ENCODE measurements around the gene OR13D1. TPM values are rescaled to one million over a fixed set of nuclear protein-coding genes. Genes with fewer than 3 reads are reported as not detected.

Gene OR13D1, protein sequence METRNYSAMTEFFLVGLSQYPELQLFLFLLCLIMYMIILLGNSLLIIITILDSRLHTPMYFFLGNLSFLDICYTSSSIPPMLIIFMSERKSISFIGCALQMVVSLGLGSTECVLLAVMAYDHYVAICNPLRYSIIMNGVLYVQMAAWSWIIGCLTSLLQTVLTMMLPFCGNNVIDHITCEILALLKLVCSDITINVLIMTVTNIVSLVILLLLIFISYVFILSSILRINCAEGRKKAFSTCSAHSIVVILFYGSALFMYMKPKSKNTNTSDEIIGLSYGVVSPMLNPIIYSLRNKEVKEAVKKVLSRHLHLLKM
- not detected in 2 replicates for total RNA-seq (2013; cell fraction: nucleolus; rRNA removed)
- total RNA-seq (2014; rRNA removed) = not detected in 2 replicates
- not detected in 2 replicates for total RNA-seq (2014; rRNA removed; fragmentation: Illumina TruSeq; extraction: Trizol)
- total RNA-seq (2021) = not detected in 2 replicates
- not detected for polyA plus RNA-seq (2011; ENCODE audit: low read depth)
- not detected in 2 replicates for polyA plus RNA-seq (2011; rRNA removed)
- polyA plus RNA-seq (2011; cell fraction: cytosol; rRNA removed) = not detected in 2 replicates
- not detected in 2 replicates for polyA plus RNA-seq (2011; cell fraction: nucleus; rRNA removed)
- not detected in 2 replicates for polyA plus RNA-seq (2012)
- not detected in 2 replicates for polyA plus RNA-seq (2014; fragmentation: Illumina TruSeq; extraction: Trizol)
- polyA plus RNA-seq (2014; fragmentation: Nextera tagmentation; extraction: Ambion mirVana) = not detected
- not detected in 2 replicates for polyA plus RNA-seq (2014; rRNA removed)
- not detected for polyA plus RNA-seq (2016; fragmentation: Nextera tagmentation; extraction: Ambion mirVana)
- not detected in 2 replicates for polyA minus RNA-seq (2011; rRNA and poly(A)+ RNA removed)
- polyA minus RNA-seq (2011; cell fraction: cytosol; rRNA and poly(A)+ RNA removed) = not detected in 2 replicates
- not detected in 2 replicates for polyA minus RNA-seq (2011; cell fraction: nucleus; rRNA and poly(A)+ RNA removed)
- Bru-seq, nascent RNA = not detected
- not detected for BruChase-seq, experiment 1, labeled RNA remaining after a 6-hour chase
- BruChase-seq, experiment 2, labeled RNA remaining after a 2-hour chase = not detected
- long read RNA-seq, experiment 1 = 0 reads
- long read RNA-seq, experiment 2 = 0 reads

GRCh38 chr9:104694218-104694617, at the start of gene OR13D1:
Gene OR13D1 (plus strand): TSS chr9:104694518. CDS start chr9:104694518, 0 bp downstream.
- WGBS (ENCODE audit: insufficient coverage, insufficient replicate concordance, low lambda C conversion rate, missing lambda C conversion rate) = 77% methylated on average over 1 of the region's 1 CpG
- POLR2A ChIA-PET = no interaction called here
- in situ Hi-C loops (cut with MboI) = no loop called here

More at GRCh38 chr9:104694218-104694617, at the start of gene OR13D1:
- no peak for TF ChIP-seq MXI1 (IDR thresholded peaks at IDR 0.05; ENCODE audit: low read depth, low read length)
- TF ChIP-seq PML (IDR thresholded peaks at IDR 0.05; ENCODE audit: low read length) = no peak
- no peak for TF ChIP-seq SRF (IDR thresholded peaks at IDR 0.05; ENCODE audit: low read depth in 2 of 2, low read length in 2 of 2)
- TF ChIP-seq ZNF687 (IDR thresholded peaks at IDR 0.05) = no peak
- TF ChIP-seq SIN3A (IDR thresholded peaks at IDR 0.05; ENCODE audit: low read depth, low read length) = no peak
- TF ChIP-seq ZNF622 (IDR thresholded peaks at IDR 0.05) = no peak
- ChIA-PET SMC1A (ENCODE audit: uncharacterized antibody, unreplicated experiment) (no interaction called here), RAD21 (ENCODE audit: unreplicated experiment) (no interaction called here), CTCF (interaction anchor here (0.7 to 1.0 kb wide), 2 partner anchors 11 to 51 kb away, joined by 3 to 6 read pairs; no protein-coding TSS in a partner anchor)
- H2AFZ ChIP-seq (ENCODE audit: control insufficient read depth, low read depth, low read length) = no peak within 1 kb of the TSS
- FAIRE-seq (no peak), ATAC-seq (no peak), DNase-seq (ENCODE audit: low read depth, low spot score) (no peak)
- H4K20me1 ChIP-seq (ENCODE audit: control insufficient read depth, insufficient read depth) = no peaks in the 10 kb centered on the region
- H3K4me3 ChIP-seq = no peak within 1 kb of the TSS
- H3K27me3 ChIP-seq (replicated peaks in 1 of 2; ENCODE audit: control insufficient read depth in 2 of 2, insufficient read depth in 2 of 2, low read length in 1 of 2) = no peaks in the 10 kb centered on the region; a peak in 1 of 4 replicates
- H3K27ac ChIP-seq (ENCODE audit: control insufficient read depth, insufficient read depth) = no peak within 1 kb of the TSS
- no peak within 1 kb of the TSS for H3K4me2 ChIP-seq (ENCODE audit: control insufficient read depth, insufficient read depth)
- no peaks in the 10 kb centered on the region for H3K79me2 ChIP-seq (ENCODE audit: control insufficient read depth, insufficient read depth, low read length)
- H3K4me1 ChIP-seq (ENCODE audit: control insufficient read depth, insufficient read depth, low read length) = no peaks in the 10 kb centered on the region
- H3K9me3 ChIP-seq (replicated peaks; ENCODE audit: control insufficient read depth, insufficient read depth, low read length) = no peaks in the 10 kb centered on the region
- H3K9ac ChIP-seq (ENCODE audit: control insufficient read depth, insufficient read depth, low read length) = no peak within 1 kb of the TSS
- BruUV-seq (replicated peaks) = no TSS peak
- no peaks in the 10 kb centered on the region for H3K36me3 ChIP-seq (ENCODE audit: control insufficient read depth in 2 of 2, insufficient read depth in 2 of 2, low read length in 1 of 2)
- intact Hi-C loops (cut with micrococcal nuclease; ENCODE audit: unreplicated experiment) = no loop called here
